Measurements from ENCODE around the gene GMNN.
A peak's percentile ranks its signal among the peaks of the same experiment; 100 is the strongest.

Gene GMNN

DNA sequence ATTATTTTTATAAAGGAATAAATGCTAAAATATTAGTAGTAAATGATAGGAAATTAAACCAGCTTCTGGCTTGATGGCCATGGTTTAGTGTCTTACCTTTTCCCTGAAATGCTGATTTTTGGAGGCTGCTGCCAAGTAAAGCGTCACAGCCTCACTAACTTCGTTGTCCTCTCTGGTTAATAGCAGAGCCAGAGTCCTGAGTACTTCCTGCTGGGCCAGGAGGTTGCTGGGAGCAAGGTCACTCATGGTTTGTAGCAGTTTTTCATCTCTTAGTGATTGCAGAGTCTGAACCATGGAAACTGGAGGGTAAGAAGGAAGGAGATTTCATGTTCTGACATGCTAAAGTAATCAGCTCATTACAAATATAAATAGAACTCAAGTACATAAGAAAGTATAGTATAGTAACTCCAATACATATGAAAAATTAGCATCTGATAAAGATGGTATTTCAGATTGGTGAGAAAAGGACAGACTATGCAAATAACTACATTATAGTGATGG, 50.4 kb downstream of the GMNN start:
- DNase-seq, result no peak
- H3K27ac Mint-ChIP-seq, result no peak overlapping the region
- TF ChIP-seq, protein P1, sequence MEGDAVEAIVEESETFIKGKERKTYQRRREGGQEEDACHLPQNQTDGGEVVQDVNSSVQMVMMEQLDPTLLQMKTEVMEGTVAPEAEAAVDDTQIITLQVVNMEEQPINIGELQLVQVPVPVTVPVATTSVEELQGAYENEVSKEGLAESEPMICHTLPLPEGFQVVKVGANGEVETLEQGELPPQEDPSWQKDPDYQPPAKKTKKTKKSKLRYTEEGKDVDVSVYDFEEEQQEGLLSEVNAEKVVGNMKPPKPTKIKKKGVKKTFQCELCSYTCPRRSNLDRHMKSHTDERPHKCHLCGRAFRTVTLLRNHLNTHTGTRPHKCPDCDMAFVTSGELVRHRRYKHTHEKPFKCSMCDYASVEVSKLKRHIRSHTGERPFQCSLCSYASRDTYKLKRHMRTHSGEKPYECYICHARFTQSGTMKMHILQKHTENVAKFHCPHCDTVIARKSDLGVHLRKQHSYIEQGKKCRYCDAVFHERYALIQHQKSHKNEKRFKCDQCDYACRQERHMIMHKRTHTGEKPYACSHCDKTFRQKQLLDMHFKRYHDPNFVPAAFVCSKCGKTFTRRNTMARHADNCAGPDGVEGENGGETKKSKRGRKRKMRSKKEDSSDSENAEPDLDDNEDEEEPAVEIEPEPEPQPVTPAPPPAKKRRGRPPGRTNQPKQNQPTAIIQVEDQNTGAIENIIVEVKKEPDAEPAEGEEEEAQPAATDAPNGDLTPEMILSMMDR (IDR thresholded peaks at IDR 0.05), result no peak
- no peaks in the 10 kb centered on the region for H3K36me3 Mint-ChIP-seq (ENCODE audit: low read depth)
- H3K9me3 Mint-ChIP-seq, result no peaks in the 10 kb centered on the region
- H3K4me3 Mint-ChIP-seq, result no peak overlapping the region
- H3K27me3 Mint-ChIP-seq (ENCODE audit: low read depth, poor library complexity), result no peaks in the 10 kb centered on the region
- H3K4me1 Mint-ChIP-seq, result peaks cover 9% of the 10 kb centered on the region

DNA sequence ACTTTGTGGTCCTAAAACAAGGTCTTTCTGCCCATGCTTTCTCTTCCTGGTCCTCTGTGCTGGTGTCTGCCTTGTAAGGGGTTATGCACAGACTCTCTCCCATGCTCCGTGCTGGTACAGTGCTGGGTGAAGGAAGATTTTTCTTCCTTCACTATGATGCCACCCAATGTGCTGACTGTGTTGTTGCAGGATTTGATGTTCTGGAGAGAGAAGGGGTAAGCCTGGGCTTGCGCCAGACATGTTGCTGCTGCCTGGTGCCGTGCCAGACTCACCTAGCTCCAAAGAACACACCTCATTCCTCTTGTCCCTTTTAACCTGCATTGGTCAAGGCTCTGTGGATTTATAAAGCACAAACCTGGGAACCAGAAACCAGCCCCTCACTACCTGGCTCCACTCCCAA, 52.4 kb downstream of the GMNN start:
- no peaks in the 10 kb centered on the region for H3K9me3 Mint-ChIP-seq
- no peak for DNase-seq
- H3K4me1 Mint-ChIP-seq, result peaks cover 25% of the 10 kb centered on the region

DNA sequence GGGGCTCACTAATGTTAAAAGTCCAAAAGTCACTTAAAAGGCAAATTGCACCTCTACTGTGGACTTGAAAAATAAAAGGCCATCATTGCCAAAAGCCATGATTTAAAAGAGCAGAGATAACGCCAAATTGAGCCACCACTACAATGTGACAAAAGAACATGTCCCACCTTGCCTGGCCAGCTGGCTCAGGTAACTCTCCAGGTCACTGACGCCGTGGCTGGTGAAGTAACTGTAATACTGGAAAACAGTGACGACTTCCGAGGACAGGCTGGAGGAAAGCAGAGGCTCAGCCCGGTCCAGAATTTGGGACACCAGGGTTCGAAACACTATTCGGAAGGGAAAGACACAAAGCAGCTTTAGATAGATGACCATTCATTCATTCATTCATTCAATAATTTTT, 53.2 kb downstream of the GMNN start:
- Mint-ChIP-seq H3K27ac (no peak overlapping the region), H3K27me3 (ENCODE audit: low read depth, poor library complexity) (peaks cover 3% of the 10 kb centered on the region), H3K36me3 (ENCODE audit: low read depth) (no peaks in the 10 kb centered on the region), H3K4me1 (peaks cover 31% of the 10 kb centered on the region), H3K9me3 (no peaks in the 10 kb centered on the region), H3K4me3 (no peak overlapping the region)
- no peak for DNase-seq
- TF ChIP-seq, protein P1 (IDR thresholded peaks at IDR 0.05), result no peak

More for the DNA sequence above, 52.4 kb downstream of the GMNN start:
- no peak overlapping the region for H3K27ac Mint-ChIP-seq
- TF ChIP-seq, protein P1 (IDR thresholded peaks at IDR 0.05), result no peak
- peaks cover 3% of the 10 kb centered on the region for H3K27me3 Mint-ChIP-seq (ENCODE audit: low read depth, poor library complexity)
- H3K36me3 Mint-ChIP-seq (ENCODE audit: low read depth), result no peaks in the 10 kb centered on the region
- H3K4me3 Mint-ChIP-seq, result no peak overlapping the region

DNA sequence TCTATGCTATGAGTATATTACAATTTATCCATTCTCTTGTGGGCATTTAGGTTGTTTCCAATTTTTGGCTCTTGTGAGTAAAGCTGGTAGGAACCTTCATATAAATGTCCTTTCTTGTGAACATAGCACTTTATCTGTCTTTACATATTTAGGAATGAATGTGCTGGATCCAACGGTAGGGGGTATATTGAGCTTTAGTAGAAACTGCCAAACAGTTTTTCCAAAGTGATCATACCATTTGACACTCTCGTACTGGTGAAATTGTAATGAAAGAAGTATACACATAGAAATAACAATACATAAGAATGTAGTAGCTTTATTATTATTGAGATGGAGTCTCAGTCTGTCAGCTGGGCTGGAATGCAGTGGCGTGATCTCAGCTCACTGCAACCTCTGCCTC, 54.9 kb downstream of the GMNN start:
- Mint-ChIP-seq H3K9me3 (peaks cover 7% of the 10 kb centered on the region), H3K36me3 (ENCODE audit: low read depth) (no peaks in the 10 kb centered on the region), H3K4me1 (peaks cover 24% of the 10 kb centered on the region), H3K27me3 (ENCODE audit: low read depth, poor library complexity) (peaks cover 6% of the 10 kb centered on the region), H3K4me3 (no peak overlapping the region), H3K27ac (no peak overlapping the region)
- no peak for DNase-seq
- TF ChIP-seq, protein P1 (IDR thresholded peaks at IDR 0.05), result no peak

DNA sequence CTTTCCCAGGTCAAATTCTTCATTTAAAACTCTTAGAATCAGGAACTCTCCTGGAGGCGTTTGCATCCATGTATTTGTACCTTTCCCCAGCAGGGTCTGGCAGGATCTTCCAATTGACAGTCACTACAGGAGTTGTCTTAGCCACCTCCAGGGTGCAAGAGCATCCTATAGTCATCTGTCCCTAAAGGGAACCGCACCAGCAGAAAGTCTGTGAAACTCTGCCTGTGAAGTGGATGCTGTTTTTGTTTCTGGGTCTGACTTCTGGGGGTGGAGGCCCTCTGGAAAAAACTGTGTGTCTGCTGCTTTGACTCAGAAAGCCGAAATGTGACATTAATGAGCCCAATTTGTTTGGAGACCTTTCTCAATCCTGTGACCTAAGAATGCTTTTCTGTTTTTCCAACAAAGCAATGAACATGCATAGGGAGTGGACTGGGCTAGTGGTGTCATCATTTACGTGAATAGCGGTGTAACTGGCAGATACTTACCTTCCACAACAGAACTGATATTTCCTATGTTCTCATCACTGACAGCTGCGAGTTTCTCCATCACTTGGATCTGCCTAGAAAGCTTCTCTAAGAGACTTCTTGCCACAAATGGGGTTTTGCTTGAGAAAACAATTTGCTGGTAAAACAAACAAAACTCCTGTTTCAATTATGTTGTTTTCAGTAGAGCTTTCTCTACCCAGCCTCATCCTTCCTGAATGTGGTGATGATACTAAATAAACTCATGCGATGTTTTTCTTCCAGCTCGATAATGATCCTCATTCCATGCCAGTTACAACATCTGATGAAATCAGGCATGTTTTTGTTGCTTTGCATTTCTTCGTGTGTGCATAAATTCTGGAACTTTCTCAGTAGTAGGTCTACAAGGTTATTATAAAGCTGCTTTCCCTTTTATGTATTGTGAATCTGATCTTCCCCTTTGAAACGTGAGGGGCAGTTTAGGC, 57.3 kb downstream of the GMNN start:
- Mint-ChIP-seq H3K27ac (peak overlapping the region; percentile 78), H3K4me1 (peaks cover 22% of the 10 kb centered on the region), H3K27me3 (ENCODE audit: low read depth, poor library complexity) (peaks cover 6% of the 10 kb centered on the region), H3K4me3 (no peak overlapping the region), H3K9me3 (peaks cover 7% of the 10 kb centered on the region), H3K36me3 (ENCODE audit: low read depth) (no peaks in the 10 kb centered on the region)
- TF ChIP-seq, protein P1 (IDR thresholded peaks at IDR 0.05), result no peak
- no peak for DNase-seq
